Measurements from ENCODE around the gene HCFC1R1. TPM values are rescaled to one million over a fixed set of nuclear protein-coding genes. Genes with fewer than 3 reads are reported as not detected.

The HCFC1R1 gene
- total RNA-seq, 1 donor from 2014 or later: 26.5 TPM

DNA sequence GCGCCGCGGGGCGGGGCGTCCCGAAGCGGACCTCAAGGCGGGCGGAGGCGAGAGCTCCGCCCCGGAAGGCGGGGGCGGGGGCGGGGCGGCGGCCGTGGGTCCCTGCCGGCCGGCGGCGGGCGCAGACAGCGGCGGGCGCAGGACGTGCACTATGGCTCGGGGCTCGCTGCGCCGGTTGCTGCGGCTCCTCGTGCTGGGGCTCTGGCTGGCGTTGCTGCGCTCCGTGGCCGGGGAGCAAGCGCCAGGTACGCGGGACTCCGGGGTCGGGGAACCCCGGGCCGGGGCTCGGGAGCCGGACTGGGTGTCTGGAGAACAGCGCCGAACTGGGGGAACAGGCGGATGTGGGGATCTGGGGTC, 3.5 kb downstream of the HCFC1R1 start, which contains the start of gene TNFRSF12A:
Gene TNFRSF12A, plus strand, starts transcription at position 122 of the 357 bp plus-strand sequence. Its CDS starts 30 bp downstream, at position 152.
- peak; percentile 93 for DNase-seq (ENCODE audit: low spot score)

DNA sequence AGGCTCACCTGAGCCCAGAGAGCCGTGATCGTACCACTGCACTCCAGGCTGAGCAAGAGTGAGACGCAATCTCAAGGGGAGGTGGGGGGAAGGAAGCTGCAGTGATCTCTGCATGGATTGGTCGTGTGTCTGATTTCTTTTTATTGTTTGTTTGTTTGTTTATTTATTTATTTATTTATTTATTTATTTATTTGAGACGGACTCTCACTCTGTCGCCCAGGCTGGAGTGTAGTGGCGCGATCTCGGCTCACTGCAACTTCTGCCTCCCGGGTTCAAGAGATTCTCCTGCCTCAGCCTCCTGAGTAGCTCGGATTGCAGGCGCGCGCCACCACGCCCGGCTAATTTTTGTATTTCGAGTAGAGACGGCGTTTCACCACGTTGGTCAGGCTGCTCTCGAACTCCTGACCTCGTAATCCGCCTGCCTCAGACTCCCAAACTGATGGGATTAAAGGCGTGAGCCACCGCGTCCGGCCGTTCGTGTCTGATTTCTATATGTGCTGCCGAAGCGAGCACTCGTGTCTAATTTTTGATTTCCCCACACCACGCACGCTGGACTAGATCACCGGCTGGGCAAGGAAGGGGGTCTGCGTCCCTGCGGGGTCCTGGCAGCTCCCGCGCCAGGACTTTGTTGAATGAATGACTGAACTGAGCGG, 4.0 kb downstream of the HCFC1R1 start:
- no peak for DNase-seq (ENCODE audit: low spot score)

DNA sequence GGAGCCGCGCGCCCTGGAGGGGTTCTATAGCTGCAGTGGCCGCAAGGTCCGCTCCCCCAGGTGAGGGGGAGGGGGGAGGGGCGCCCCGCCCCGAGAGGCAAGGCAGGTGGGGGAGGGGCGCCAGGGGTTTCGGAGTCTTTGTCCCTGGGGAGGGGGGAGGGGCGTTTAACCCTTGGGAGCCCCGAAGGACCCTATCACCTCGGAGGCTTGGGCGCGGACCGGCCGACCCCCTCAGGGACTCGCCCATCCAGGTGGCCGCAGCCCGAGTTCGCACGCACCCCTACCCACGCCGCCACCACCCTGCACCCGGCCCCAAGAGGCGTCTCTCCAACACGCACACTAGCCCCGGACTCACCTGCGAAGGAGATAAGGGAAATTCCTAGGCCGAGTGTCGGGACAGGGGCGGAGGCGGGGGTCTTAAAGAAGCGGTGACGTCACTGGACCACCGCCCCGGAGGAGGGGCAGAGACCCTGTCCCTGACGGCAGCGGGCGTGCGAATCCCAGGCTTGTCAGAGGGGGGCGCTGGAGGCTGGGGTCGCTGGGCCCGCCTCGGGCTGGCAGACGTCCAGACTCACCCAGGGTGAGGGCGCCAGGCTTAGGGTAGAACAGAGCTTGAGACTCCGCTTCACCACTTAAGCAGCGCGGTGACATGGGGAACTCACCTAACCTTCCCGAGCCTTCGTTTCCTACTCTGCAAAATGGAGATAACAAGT, 5.8 kb downstream of the HCFC1R1 start, which contains the start of gene CLDN6:
Gene CLDN6, minus strand, starts transcription at position 390 of the 713 bp plus-strand sequence. CDS start 2,162 bp downstream, outside the sequence.
- DNase-seq (ENCODE audit: low spot score): no peak

- DNase-seq (ENCODE audit: low spot score): no peak
Observed at GRCh38 chr16:3017344-3017743, 6.4 kb downstream of the HCFC1R1 start.

GRCh38 chr16:3015865-3016521, 7.7 kb downstream of the HCFC1R1 start:
- no peak for DNase-seq (ENCODE audit: low spot score)

DNA sequence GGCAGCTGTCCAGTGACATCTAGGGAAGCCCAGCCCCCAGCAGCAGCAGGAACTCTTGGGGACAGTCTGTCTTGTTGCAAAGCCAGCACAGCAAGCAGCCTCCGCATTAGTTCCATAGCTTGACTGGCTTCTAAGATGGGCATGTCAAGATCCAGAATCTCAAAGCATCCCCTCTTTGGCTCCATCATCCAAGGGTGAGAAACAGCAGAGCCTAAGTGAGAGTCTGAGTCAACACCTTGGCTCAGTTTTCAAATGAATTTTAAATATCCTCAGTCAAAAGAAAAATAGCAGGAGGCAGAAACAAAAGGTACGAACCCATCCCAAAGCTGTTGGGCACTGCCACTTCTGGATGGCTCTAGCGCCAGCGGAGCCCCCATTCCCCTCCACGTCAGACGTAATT, 8.8 kb downstream of the HCFC1R1 start:
- no peak for DNase-seq (ENCODE audit: low spot score)

DNA sequence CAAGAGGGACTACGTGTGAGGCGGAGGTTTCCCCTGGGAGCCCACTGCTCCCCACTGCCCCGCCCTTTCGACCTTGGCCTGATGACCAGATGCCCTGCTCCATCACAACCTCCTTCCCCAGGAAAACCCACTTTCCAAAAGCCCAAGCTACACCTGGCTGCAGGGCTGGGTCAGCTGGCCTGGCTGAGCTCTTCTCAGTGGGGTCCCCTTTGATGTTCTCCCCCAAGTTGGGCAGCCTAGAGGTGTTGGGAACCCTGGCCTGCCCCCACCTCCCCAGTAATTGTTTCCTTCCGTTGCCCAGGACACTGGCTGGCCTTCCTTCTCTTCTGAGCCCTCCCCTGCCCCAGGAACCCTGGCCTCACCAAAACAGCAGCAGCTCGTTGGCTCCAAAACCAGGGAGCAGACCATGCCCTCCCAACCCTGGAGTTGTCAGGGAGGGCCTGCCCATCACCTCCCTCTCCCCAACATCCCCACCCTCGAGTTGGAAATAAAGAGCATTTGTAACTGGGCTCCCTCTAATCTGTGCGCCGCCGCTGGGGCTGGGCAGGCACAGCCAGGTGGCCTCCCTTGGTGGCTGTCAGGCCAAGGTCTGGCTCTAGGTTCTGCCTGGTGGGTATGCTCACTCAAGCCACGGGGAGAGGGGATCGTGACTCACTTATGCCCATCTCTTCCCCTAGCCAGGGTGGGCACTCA, 9.6 kb downstream of the HCFC1R1 start:
- DNase-seq (ENCODE audit: low spot score): no peak

DNA sequence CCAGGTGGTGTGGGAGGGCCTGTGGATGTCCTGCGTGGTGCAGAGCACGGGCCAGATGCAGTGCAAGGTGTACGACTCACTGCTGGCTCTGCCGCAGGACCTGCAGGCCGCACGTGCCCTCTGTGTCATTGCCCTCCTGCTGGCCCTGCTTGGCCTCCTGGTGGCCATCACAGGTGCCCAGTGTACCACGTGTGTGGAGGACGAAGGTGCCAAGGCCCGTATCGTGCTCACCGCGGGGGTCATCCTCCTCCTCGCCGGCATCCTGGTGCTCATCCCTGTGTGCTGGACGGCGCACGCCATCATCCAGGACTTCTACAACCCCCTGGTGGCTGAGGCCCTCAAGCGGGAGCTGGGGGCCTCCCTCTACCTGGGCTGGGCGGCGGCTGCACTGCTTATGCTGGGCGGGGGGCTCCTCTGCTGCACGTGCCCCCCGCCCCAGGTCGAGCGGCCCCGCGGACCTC, 10.2 kb downstream of the HCFC1R1 start:
- no peak for DNase-seq (ENCODE audit: low spot score)

DNA sequence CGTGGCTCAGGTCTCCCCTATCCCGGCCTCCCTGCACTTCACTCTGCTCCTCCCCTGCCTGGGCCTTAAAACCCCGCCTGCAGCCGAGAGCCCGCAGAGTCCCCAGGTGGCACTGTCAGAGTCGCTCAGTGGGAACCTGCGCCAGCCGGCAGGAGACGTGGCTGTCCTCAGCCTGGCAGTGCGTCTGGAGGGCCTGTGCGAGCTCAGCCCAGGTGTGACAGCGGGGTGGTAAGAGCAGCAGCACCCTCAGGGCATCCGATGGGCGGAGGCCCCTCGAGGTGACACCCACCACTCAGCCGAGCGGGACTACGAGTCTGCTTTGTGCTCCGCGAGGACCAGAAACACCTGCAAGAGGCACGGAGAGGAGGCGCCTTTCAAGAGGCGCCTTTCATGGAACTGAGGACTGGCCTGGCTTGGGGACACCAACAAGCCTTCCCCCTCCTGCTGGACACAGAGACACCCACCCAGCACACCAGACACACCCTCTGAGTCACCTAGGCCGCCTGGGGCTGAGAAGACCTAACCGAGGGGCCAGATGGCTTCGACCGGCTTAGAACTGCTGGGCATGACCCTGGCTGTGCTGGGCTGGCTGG, 10.8 kb downstream of the HCFC1R1 start, which contains the start of gene CLDN9:
Gene CLDN9, plus strand, starts transcription at position 96 of the 593 bp plus-strand sequence. Its CDS starts 440 bp downstream, at position 536.
- DNase-seq (ENCODE audit: low spot score): no peak

- DNase-seq (ENCODE audit: low spot score): no peak
Observed at GRCh38 chr16:3012246-3012645, 11.5 kb downstream of the HCFC1R1 start.

DNA sequence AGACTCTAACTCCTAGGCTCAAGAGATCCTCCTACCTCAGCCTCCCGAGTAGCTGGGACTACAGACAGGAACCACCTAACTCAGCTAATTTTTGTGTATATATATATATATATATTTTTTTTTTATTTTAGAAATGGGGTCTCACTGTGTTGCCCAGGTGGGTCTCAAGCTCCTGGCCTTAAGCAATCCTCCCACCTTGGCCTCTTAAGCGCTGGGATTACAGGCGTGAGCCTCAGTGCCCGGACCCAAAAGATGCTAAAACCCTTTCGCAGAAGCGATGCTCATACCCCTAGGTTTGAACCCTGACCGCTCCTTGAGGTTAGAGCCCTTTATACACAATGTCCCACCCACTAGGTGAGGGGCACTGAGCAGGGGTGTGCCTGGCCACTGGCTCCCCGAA, 13.2 kb downstream of the HCFC1R1 start:
- DNase-seq (ENCODE audit: low spot score): no peak

DNA sequence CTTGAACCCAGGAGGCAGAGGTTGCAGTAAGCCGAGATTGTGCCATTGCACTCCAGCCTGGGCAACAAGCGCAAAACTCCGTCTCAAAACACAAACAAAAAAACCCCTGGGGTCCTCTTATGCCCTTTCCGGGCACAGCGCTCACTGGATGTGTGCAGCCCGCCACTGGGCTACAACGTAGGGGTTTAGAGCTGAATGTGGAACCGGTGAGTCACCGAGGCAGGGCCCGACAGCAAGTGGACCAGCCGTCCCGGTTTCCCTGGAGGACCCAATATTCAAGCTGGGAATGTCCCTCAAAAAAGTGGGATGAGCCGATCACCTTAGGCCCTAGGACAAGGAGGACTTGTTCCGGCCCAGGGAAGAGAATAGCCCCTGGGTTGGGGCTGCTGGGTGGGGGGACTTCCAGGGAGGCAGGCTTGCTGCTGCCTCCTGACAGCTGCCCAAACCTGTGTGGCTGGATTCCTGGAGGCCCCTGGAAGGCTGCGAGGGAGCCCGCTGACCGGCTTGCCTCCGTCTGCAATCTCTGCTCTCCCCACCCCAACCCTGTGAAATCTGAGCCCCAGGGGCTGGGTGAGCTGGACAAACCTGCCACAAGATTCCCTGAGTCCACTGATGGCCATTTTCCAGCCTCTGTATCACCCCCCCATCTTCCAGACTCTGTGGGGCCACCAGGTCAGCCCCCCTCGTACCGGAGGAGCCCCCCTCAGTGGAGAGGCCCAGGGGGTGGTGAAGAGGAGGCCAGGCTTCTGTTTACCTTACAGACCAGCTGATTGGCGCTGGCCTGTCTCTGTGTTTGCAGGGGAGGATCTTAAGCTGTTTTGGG, 14.0 kb downstream of the HCFC1R1 start:
- no peak for DNase-seq (ENCODE audit: low spot score)

- no peak for DNase-seq (ENCODE audit: low spot score)
Observed at GRCh38 chr16:3008690-3009037, 15.1 kb downstream of the HCFC1R1 start.

- no peak for DNase-seq (ENCODE audit: low spot score)
Observed at GRCh38 chr16:3007957-3008689, 15.6 kb downstream of the HCFC1R1 start.

DNA sequence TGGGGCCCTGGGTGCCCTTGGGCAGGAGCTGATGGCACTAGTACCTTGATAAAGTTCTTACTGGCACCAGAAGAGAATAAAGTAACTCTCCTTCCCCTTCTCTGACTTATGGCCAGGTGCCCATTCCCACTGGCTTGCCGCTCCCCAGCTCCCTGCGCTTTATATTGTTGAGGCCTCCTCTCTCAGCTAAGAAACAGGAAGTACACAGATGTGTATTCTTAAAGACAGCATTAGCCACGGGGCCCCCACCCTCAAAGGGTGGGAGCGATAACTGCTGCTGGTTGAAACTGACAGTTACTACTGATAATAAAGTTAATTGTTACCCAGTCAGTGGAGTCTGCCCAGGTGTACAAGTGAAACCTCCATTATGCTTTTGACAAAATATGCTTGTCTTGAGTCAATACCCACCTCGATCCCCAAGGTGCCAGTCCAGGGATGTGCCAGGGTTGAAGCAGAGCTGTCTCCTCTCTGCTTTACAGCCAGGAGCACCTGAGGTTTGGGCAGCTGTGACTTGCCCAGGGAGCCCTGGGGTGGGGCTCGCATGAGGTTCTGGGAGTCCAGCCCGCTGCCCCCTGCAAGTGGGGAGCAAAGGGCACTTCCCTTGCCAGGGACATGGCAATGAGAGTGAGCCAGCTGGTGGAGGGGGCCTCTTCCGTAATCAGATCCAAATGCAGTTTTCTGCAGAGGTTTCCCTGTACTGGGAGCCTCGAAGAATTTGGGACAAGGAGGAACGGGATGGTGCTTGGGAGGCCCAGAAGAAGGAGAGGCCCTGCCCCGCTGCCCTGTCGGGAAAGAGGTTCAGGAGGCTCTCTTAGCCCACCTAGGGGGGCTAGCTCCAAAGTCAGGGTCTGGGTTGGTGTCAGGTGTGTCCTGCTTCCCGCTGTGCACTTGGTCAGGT, 16.4 kb downstream of the HCFC1R1 start:
- DNase-seq (ENCODE audit: low spot score): no peak

DNA sequence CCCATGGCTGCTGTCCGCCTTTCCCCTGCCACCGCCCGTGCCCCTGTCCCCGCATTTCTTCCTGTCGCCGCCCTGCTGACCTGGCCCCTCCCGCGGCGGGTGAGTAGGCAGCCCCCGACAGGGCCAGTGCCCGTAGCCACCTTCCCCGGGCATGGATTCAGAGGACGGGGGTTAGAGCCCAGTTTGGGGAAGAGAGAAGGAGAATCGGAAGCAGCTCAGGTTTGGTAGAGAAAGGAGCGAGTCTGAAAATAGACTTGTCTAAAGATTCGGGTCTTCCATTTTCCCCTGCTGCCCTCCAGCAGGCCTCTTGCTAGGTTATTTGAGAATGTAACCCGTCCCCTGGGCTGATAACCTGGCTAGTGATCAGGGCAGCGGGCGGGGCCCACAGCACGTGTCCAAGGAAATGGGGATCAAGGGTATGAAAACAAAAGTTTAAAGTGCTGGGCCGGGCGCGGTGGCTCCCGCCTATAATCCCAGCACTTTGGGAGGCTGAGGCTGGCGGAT, 18.9 kb downstream of the HCFC1R1 start:
- no peak for DNase-seq (ENCODE audit: low spot score)

- no peak for DNase-seq (ENCODE audit: low spot score)
Observed at GRCh38 chr16:3004319-3004718, 19.4 kb downstream of the HCFC1R1 start.

DNA sequence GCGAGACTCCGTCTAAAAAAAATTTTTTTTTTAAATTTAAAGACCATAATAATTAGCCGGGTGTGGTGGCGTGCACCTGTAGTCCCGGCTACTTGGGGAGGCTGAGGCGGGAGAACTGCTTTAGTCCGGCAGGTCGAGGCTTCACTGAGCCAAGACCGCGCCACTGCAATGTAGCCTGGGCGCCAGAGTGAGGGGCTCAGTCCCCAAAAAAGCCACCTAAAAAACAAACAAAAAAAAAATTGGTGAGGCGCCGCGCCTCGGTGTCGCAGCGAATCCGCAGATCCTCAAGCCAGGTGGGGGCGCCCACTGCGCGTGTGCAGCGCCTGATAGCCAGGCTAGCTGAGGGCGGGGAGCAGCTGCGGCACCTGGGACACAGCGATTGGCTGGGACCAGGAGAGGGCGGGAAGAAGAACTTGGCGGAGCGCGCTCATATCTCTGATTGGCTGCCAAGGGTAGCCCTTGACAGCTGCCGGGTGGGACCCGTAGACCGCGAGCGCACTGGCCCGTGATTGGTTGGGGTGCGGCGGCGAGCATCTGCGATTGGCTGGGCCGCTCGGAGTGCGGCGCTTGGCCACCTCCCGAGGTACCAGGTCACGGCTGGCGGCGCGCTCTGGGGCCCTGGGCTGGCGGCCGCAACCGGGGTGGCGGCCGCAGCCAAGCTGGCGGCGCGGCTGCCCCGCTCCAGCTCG, 20.0 kb downstream of the HCFC1R1 start:
- DNase-seq (ENCODE audit: low spot score): peak; percentile 98

Data from mesenteric fat pad (tissue), 1 donor.